ENCODE measurements around the gene DBT.
"Not testable (repeated sequence)": the region's sequence is repeated elsewhere in the genome, so short reads cannot be mapped to it uniquely, and the experiment has no call there.

Gene DBT

DNA sequence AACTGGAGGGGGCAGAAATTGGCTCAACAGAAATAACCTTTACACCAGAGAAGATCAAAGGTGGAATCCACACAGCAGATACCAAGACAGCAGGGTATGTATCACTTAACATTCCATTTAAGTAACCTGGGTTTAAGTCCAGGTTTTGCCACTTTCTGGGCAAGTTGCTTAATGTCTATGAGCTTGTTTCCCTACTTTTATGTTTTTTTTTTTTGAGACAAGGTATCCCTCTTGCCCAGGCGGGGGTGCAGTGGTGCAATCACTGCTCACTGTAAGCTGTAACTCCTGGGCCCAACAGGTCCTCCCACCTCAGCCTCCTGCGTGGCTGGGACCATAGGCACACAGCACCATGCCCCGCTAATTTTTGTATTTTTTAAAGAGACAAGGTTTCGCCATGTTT is 18.6 kb upstream of the DBT start:
- peaks cover 55% of the 10 kb centered on the region for H3K36me3 ChIP-seq (ENCODE audit: control insufficient read depth, insufficient read depth, low read length, severe bottlenecking)
- H3K4me1 ChIP-seq (ENCODE audit: control insufficient read depth, insufficient read depth, low read length): peaks cover 20% of the 10 kb centered on the region
- no peaks in the 10 kb centered on the region for H3K9me3 ChIP-seq (ENCODE audit: control insufficient read depth, low read length)
- DNase-seq (ENCODE audit: low read depth): no peak
- no peak overlapping the region for H3K4me3 ChIP-seq (ENCODE audit: low read length)
- no peaks in the 10 kb centered on the region for H3K27me3 ChIP-seq (replicated peaks; ENCODE audit: control insufficient read depth, insufficient read depth, low read length)
- H3K9ac ChIP-seq (ENCODE audit: low read length): no peak overlapping the region

DNA sequence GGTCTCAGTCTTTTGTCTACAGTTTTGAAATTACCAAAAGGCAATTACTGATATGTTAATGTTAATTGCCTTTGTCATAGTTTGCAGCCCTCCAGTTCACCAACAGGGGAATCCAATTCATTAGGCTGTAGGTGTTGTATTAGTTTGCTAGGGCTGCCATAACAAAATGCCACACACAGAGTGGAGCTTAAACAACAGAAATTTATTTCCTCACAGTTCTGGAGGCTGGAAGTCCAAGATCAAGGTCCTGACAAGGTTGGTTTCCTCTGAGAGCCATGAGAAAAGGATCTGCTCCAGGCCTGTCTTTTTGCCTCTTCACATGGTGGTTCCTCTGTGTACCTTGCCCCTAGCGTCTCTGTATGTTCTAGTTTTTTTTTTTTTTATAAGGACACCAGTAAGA is 17.6 kb upstream of the DBT start:
- Histone ChIP-seq H3K9me3 (ENCODE audit: control insufficient read depth, low read length) (no peaks in the 10 kb centered on the region), H3K36me3 (ENCODE audit: control insufficient read depth, insufficient read depth, low read length, severe bottlenecking) (peaks cover 46% of the 10 kb centered on the region), H3K9ac (ENCODE audit: low read length) (peak overlapping the region; percentile 100), H3K4me1 (ENCODE audit: control insufficient read depth, insufficient read depth, low read length) (peaks cover 20% of the 10 kb centered on the region), H3K27me3 (replicated peaks; ENCODE audit: control insufficient read depth, insufficient read depth, low read length) (no peaks in the 10 kb centered on the region), H3K4me3 (ENCODE audit: low read length) (peak overlapping the region; percentile 88)
- no peak for DNase-seq (ENCODE audit: low read depth)

GRCh38 chr1:100266741-100267140 is 17.1 kb upstream of the DBT start:
- peaks cover 20% of the 10 kb centered on the region for H3K4me1 ChIP-seq (ENCODE audit: control insufficient read depth, insufficient read depth, low read length)
- H3K9me3 ChIP-seq (ENCODE audit: control insufficient read depth, low read length): no peaks in the 10 kb centered on the region
- DNase-seq (ENCODE audit: low read depth): no peak
- peak overlapping the region; percentile 100 for H3K9ac ChIP-seq (ENCODE audit: low read length)
- H3K36me3 ChIP-seq (ENCODE audit: control insufficient read depth, insufficient read depth, low read length, severe bottlenecking): peaks cover 41% of the 10 kb centered on the region
- H3K4me3 ChIP-seq (ENCODE audit: low read length): peak overlapping the region; percentile 88
- no peaks in the 10 kb centered on the region for H3K27me3 ChIP-seq (replicated peaks; ENCODE audit: control insufficient read depth, insufficient read depth, low read length)

DNA sequence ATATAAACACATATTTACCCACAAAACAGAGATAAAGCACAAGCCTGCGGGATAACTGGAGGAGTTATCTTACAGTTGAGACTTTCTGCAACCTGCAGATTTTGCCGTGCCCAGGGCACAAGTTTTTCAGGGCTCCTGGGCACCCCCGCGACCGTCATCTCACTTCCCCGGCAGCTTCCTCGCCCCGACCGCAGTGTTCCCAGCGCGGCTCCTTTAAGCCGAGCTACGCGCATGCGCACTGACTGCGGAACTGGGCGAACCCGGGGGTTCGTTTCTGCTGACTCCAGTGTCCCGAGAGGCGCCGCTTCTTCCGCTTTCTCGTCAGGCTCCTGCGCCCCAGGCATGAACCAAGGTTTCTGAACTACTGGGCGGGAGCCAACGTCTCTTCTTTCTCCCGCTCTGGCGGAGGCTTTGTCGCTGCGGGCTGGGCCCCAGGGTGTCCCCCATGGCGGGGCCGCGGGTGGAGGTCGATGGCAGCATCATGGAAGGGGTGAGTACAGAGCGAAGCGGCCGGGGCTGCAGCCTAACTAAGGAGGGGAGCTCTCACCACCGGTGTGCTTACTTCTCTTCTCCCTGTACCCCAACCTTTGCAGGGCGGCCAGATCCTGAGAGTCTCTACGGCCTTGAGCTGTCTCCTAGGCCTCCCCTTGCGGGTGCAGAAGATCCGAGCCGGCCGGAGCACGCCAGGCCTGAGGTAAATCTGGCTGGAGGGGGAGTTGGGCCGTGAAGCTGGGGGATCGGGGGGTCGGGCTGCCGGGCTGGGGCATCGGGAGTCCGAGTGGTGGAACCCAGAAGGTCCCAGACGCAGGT is 16.5 kb upstream of the DBT start, which contains the start of gene RTCA:
Gene RTCA (plus strand): TSS at position 286 of the 810 bp plus-strand sequence. CDS start 160 bp downstream, at position 446.
- Histone ChIP-seq H3K9ac (ENCODE audit: low read length) (peak within 1 kb of the TSS; percentile 100), H3K9me3 (ENCODE audit: control insufficient read depth, low read length) (no peaks in the 10 kb centered on the region), H3K36me3 (ENCODE audit: control insufficient read depth, insufficient read depth, low read length, severe bottlenecking) (peaks cover 35% of the 10 kb centered on the region), H3K27me3 (replicated peaks; ENCODE audit: control insufficient read depth, insufficient read depth, low read length) (no peaks in the 10 kb centered on the region), H3K4me1 (ENCODE audit: control insufficient read depth, insufficient read depth, low read length) (peaks cover 20% of the 10 kb centered on the region), H3K4me3 (ENCODE audit: low read length) (peak within 1 kb of the TSS; percentile 88)
- DNase-seq (ENCODE audit: low read depth): peak; percentile 99

DNA sequence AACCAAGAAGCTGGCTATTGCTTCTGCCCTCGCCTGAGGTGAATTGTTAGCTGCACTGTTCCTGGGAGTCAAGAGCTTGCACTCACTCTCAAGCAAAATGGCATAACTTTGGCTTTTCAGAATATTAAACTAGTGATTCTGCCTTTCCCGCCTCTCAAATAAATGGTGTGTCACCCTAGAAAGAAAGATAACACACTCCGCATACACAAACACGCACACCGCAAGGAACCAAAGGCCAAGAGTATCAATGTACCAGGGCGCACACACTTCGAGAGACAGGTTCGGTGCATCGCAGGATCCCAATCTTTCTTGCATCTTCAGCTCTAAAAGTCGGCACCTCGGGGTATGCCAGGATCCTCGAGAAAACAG is 15.9 kb upstream of the DBT start:
- peak; percentile 58 for DNase-seq (ENCODE audit: low read depth)
- Histone ChIP-seq H3K27me3 (replicated peaks; ENCODE audit: control insufficient read depth, insufficient read depth, low read length) (no peaks in the 10 kb centered on the region), H3K36me3 (ENCODE audit: control insufficient read depth, insufficient read depth, low read length, severe bottlenecking) (peaks cover 29% of the 10 kb centered on the region), H3K4me1 (ENCODE audit: control insufficient read depth, insufficient read depth, low read length) (peaks cover 20% of the 10 kb centered on the region), H3K9ac (ENCODE audit: low read length) (peak overlapping the region; percentile 100), H3K4me3 (ENCODE audit: low read length) (peak overlapping the region; percentile 88), H3K9me3 (ENCODE audit: control insufficient read depth, low read length) (no peaks in the 10 kb centered on the region)

- Histone ChIP-seq H3K36me3 (ENCODE audit: control insufficient read depth, insufficient read depth, low read length, severe bottlenecking) (peaks cover 15% of the 10 kb centered on the region), H3K4me1 (ENCODE audit: control insufficient read depth, insufficient read depth, low read length) (peaks cover 20% of the 10 kb centered on the region)
- not testable (repeated sequence) for H3K9ac ChIP-seq (ENCODE audit: low read length); H3K27me3 ChIP-seq (replicated peaks; ENCODE audit: control insufficient read depth, insufficient read depth, low read length); DNase-seq (ENCODE audit: low read depth); H3K4me3 ChIP-seq (ENCODE audit: low read length); H3K9me3 ChIP-seq (ENCODE audit: control insufficient read depth, low read length)
Measured at GRCh38 chr1:100264081-100264480, 14.4 kb upstream of the DBT start.

DNA sequence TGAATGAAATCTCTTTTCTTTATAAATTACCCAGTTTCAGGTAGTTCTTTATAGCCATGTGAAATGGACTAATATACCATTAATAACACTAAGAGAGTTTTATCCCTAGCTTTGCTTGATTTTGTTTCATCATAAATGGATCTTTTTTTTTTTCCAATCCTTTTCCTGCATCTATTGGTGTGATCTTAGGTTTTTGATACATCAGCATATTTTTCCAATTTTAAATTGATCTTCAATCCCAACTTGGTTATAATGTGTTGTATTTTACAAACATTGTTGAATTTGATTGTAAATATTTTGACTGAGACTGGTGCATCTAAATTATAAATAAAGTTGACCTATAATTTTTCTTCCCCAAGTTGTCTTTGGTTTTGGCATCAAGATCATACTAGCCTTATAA is 12.1 kb upstream of the DBT start:
- no peak overlapping the region for H3K4me3 ChIP-seq (ENCODE audit: low read length)
- peaks cover 7% of the 10 kb centered on the region for H3K4me1 ChIP-seq (ENCODE audit: control insufficient read depth, insufficient read depth, low read length)
- no peaks in the 10 kb centered on the region for H3K9me3 ChIP-seq (ENCODE audit: control insufficient read depth, low read length)
- no peaks in the 10 kb centered on the region for H3K27me3 ChIP-seq (replicated peaks; ENCODE audit: control insufficient read depth, insufficient read depth, low read length)
- H3K9ac ChIP-seq (ENCODE audit: low read length): no peak overlapping the region
- DNase-seq (ENCODE audit: low read depth): no peak
- no peaks in the 10 kb centered on the region for H3K36me3 ChIP-seq (ENCODE audit: control insufficient read depth, insufficient read depth, low read length, severe bottlenecking)

GRCh38 chr1:100258427-100258826 is 8.8 kb upstream of the DBT start:
- not testable (repeated sequence) for DNase-seq (ENCODE audit: low read depth); H3K4me1 ChIP-seq (ENCODE audit: control insufficient read depth, insufficient read depth, low read length); H3K27me3 ChIP-seq (replicated peaks; ENCODE audit: control insufficient read depth, insufficient read depth, low read length); H3K4me3 ChIP-seq (ENCODE audit: low read length); H3K9ac ChIP-seq (ENCODE audit: low read length); H3K9me3 ChIP-seq (ENCODE audit: control insufficient read depth, low read length); H3K36me3 ChIP-seq (ENCODE audit: control insufficient read depth, insufficient read depth, low read length, severe bottlenecking)

GRCh38 chr1:100256273-100256672 is 6.6 kb upstream of the DBT start:
- DNase-seq (ENCODE audit: low read depth); H3K4me1 ChIP-seq (ENCODE audit: control insufficient read depth, insufficient read depth, low read length); H3K9me3 ChIP-seq (ENCODE audit: control insufficient read depth, low read length); H3K27me3 ChIP-seq (replicated peaks; ENCODE audit: control insufficient read depth, insufficient read depth, low read length); H3K36me3 ChIP-seq (ENCODE audit: control insufficient read depth, insufficient read depth, low read length, severe bottlenecking); H3K4me3 ChIP-seq (ENCODE audit: low read length); H3K9ac ChIP-seq (ENCODE audit: low read length): not testable (repeated sequence)

GRCh38 chr1:100253552-100253951 is 3.9 kb upstream of the DBT start:
- no peak for DNase-seq (ENCODE audit: low read depth)
- Histone ChIP-seq H3K36me3 (ENCODE audit: control insufficient read depth, insufficient read depth, low read length, severe bottlenecking) (no peaks in the 10 kb centered on the region), H3K9ac (ENCODE audit: low read length) (no peak overlapping the region), H3K9me3 (ENCODE audit: control insufficient read depth, low read length) (no peaks in the 10 kb centered on the region), H3K4me3 (ENCODE audit: low read length) (no peak overlapping the region), H3K27me3 (replicated peaks; ENCODE audit: control insufficient read depth, insufficient read depth, low read length) (no peaks in the 10 kb centered on the region), H3K4me1 (ENCODE audit: control insufficient read depth, insufficient read depth, low read length) (peaks cover 14% of the 10 kb centered on the region)

DNA sequence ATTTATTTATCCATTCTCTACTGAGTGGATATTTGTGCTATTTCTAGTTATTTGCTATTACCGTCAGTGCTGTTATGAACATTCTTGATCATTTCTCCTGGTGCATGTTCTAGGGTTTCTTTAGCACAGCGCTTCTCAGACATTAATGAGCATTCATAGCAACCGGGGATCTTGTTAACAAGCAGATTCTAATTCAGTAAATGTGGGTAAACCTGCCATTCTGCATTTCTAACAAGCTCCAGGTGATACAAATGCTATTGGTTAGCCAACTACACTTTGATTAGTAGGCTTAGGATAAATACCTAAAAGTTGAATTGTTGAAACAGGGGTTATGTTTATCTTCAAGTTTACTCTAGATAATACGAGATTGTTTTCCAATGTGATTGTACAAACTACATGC is 3.3 kb upstream of the DBT start:
- Histone ChIP-seq H3K9me3 (ENCODE audit: control insufficient read depth, low read length) (no peaks in the 10 kb centered on the region), H3K4me1 (ENCODE audit: control insufficient read depth, insufficient read depth, low read length) (peaks cover 16% of the 10 kb centered on the region), H3K27me3 (replicated peaks; ENCODE audit: control insufficient read depth, insufficient read depth, low read length) (no peaks in the 10 kb centered on the region), H3K4me3 (ENCODE audit: low read length) (no peak overlapping the region), H3K36me3 (ENCODE audit: control insufficient read depth, insufficient read depth, low read length, severe bottlenecking) (no peaks in the 10 kb centered on the region), H3K9ac (ENCODE audit: low read length) (no peak overlapping the region)
- DNase-seq (ENCODE audit: low read depth): no peak

- no peak for DNase-seq (ENCODE audit: low read depth)
- peaks cover 20% of the 10 kb centered on the region for H3K4me1 ChIP-seq (ENCODE audit: control insufficient read depth, insufficient read depth, low read length)
- no peaks in the 10 kb centered on the region for H3K9me3 ChIP-seq (ENCODE audit: control insufficient read depth, low read length)
- no peak overlapping the region for H3K9ac ChIP-seq (ENCODE audit: low read length)
- no peaks in the 10 kb centered on the region for H3K27me3 ChIP-seq (replicated peaks; ENCODE audit: control insufficient read depth, insufficient read depth, low read length)
- H3K36me3 ChIP-seq (ENCODE audit: control insufficient read depth, insufficient read depth, low read length, severe bottlenecking): peaks cover 4% of the 10 kb centered on the region
- H3K4me3 ChIP-seq (ENCODE audit: low read length): no peak overlapping the region
Measured at GRCh38 chr1:100250807-100251206, 1.2 kb upstream of the DBT start.

Measured in adipocyte (in vitro differentiated cells).